Superior temporal gyrus (tissue), 1 donor: ENCODE results near the gene MRPS34.

Experiments used
- DNase-seq: peaks from one replicate; pipeline ENCODE4 v3.0.0-alpha.2; 2016; ENCODE audit errors: extremely low spot score

The MRPS34 gene

GRCh38 chr16:1782408-1783264, 9.7 kb upstream of the MRPS34 start, which contains the start of the genes NUBP2 and SPSB3:
Gene NUBP2, plus strand, starts transcription at chr16:1782960. Its CDS starts 61 bp downstream, at chr16:1783021.
Gene SPSB3, minus strand, starts transcription at chr16:1782571. Its CDS starts 1,088 bp downstream, at chr16:1781483.
- DNase-seq = peak; percentile 100

GRCh38 chr16:1781758-1782407, 8.9 kb upstream of the MRPS34 start:
- no peak for DNase-seq

GRCh38 chr16:1781254-1781653, 8.3 kb upstream of the MRPS34 start:
- DNase-seq = no peak

GRCh38 chr16:1780677-1781072, 7.7 kb upstream of the MRPS34 start:
- no peak for DNase-seq

- no peak for DNase-seq
Observed at GRCh38 chr16:1779741-1780676, 7.1 kb upstream of the MRPS34 start.

- DNase-seq = no peak
Observed at GRCh38 chr16:1779234-1779701, 6.3 kb upstream of the MRPS34 start.

- DNase-seq = no peak
Observed at GRCh38 chr16:1778200-1779179, 5.6 kb upstream of the MRPS34 start.

GRCh38 chr16:1777375-1778199, 4.7 kb upstream of the MRPS34 start:
- DNase-seq = no peak

- DNase-seq = no peak
Observed at GRCh38 chr16:1776991-1777374, 4.0 kb upstream of the MRPS34 start.

- no peak for DNase-seq
Observed at GRCh38 chr16:1776672-1776955, 3.7 kb upstream of the MRPS34 start.

GRCh38 chr16:1775846-1776671, 3.1 kb upstream of the MRPS34 start:
- no peak for DNase-seq

- no peak for DNase-seq
Observed at GRCh38 chr16:1775006-1775845, 2.3 kb upstream of the MRPS34 start.

- DNase-seq = no peak
Observed at GRCh38 chr16:1774448-1774780, 1.5 kb upstream of the MRPS34 start.

- DNase-seq = no peak
Observed at GRCh38 chr16:1773703-1774447, 941 bp upstream of the MRPS34 start.

GRCh38 chr16:1772362-1772907, 499 bp downstream of the MRPS34 start, which contains the start of gene EME2:
Gene EME2, plus strand, starts transcription at chr16:1772810. Its CDS starts 418 bp downstream, at chr16:1773228.
- no peak for DNase-seq

- DNase-seq = no peak
Observed at GRCh38 chr16:1771864-1772361, 1.0 kb downstream of the MRPS34 start.
